Peyer's patch (tissue), 4 donors: ENCODE data around the gene MAP4K1. TPM values are rescaled to one million over a fixed set of nuclear protein-coding genes. Genes with fewer than 3 reads are reported as not detected.
"Not testable (repeated sequence)": the region's sequence is repeated elsewhere in the genome, so short reads cannot be mapped to it uniquely, and the experiment has no call there.

Source experiments
- DNase-seq, 3 donors: peaks; one replicate each; pipeline ENCODE4 v3.0.0-alpha.2; 2017 to 2019
- H3K27ac ChIP-seq, 4 donors: fragments of 200-600 bp; sonication (generic); one replicate each; pipeline ENCODE4 v1.5.1; 2016 to 2019
- H3K27me3 ChIP-seq, 2 donors: fragments of 200-600 bp; sonication (generic); one replicate each; pipeline ENCODE4 v1.5.1; 2019
- H3K36me3 ChIP-seq, 3 donors: fragments of 200-600 bp; sonication (generic); one replicate each; pipeline ENCODE4 v1.5.1; 2016 to 2019
- H3K4me1 ChIP-seq, 4 donors: fragments of 200-600 bp; sonication (generic); one replicate each; pipeline ENCODE4 v1.5.1; 2016 to 2019
- H3K4me3 ChIP-seq, 4 donors: fragments of 200-600 bp; sonication (generic); 1 replicate in 3 of 4; 2 replicates in 1 of 4; pipeline ENCODE4 v1.5.1; 2016 to 2019; ENCODE audit warnings: mild to moderate bottlenecking in 1 of 4
- H3K9me3 ChIP-seq, 4 donors: fragments of 200-600 bp; sonication (generic); one replicate each; pipeline ENCODE4 v1.5.1; 2016 to 2019; ENCODE audit warnings: mild to moderate bottlenecking in 1 of 4
- POLR2A ChIP-seq, 2 donors: fragments of 450-650 bp; IDR thresholded peaks; one replicate each; pipeline ENCODE4 v1.5.1; 2017; ENCODE audit warnings: antibody characterized with exemption in 2 of 2, mild to moderate bottlenecking in 2 of 2, moderate library complexity in 2 of 2
- total RNA-seq, 4 donors: library from RNA; depleted of rRNA; stranded (reverse); fragments of >200 nt; gene quantifications; one replicate each; pipeline ENCODE4 v1.1.0, GENCODE V29; 2016
- TF ChIP-seq, protein P1 (sequence below), 6 experiments: fragments of 450-650 bp in 4 of 6; fragments of 200-600 bp in 2 of 6; sonication (generic) in 1 of 6; IDR thresholded peaks; one replicate each; pipeline ENCODE4 v1.5.1; 2017 to 2019; ENCODE audit warnings: antibody characterized with exemption in 6 of 6, mild to moderate bottlenecking in 3 of 6, moderate library complexity in 1 of 6

MAP4K1 gene
- total RNA-seq, 4 donors from 2014 or later: 7.0 to 116 (median 10.4) TPM

- Histone ChIP-seq H3K36me3 (no peaks in the 10 kb centered on the region), H3K9me3 (no peaks in the 10 kb centered on the region), H3K27ac (peak overlapping the region in 1 of 4 donors; percentile 72), H3K4me1 (peaks cover 0 to 6% (median 0%) of the 10 kb centered on the region in 4 donors), H3K27me3 (no peaks in the 10 kb centered on the region), H3K4me3 (no peak overlapping the region)
- no peak for TF ChIP-seq POLR2A (IDR thresholded peaks at IDR 0.05)
- TF ChIP-seq, protein P1, sequence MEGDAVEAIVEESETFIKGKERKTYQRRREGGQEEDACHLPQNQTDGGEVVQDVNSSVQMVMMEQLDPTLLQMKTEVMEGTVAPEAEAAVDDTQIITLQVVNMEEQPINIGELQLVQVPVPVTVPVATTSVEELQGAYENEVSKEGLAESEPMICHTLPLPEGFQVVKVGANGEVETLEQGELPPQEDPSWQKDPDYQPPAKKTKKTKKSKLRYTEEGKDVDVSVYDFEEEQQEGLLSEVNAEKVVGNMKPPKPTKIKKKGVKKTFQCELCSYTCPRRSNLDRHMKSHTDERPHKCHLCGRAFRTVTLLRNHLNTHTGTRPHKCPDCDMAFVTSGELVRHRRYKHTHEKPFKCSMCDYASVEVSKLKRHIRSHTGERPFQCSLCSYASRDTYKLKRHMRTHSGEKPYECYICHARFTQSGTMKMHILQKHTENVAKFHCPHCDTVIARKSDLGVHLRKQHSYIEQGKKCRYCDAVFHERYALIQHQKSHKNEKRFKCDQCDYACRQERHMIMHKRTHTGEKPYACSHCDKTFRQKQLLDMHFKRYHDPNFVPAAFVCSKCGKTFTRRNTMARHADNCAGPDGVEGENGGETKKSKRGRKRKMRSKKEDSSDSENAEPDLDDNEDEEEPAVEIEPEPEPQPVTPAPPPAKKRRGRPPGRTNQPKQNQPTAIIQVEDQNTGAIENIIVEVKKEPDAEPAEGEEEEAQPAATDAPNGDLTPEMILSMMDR (IDR thresholded peaks at IDR 0.05): no peak
- DNase-seq: no peak
Measured at GRCh38 chr19:38561053-38561606, 56.6 kb downstream of the MAP4K1 start.

GRCh38 chr19:38559428-38560401 is 58.0 kb downstream of the MAP4K1 start:
- no peaks in the 10 kb centered on the region for H3K36me3 ChIP-seq
- DNase-seq: peak in 2 of 3 donors; percentile 62 to 63
- peak overlapping the region in 2 of 4 donors; percentile 28 to 72 for H3K27ac ChIP-seq
- no peaks in the 10 kb centered on the region for H3K9me3 ChIP-seq
- peaks cover 0 to 5% (median 0%) of the 10 kb centered on the region in 4 donors for H3K4me1 ChIP-seq
- no peak for TF ChIP-seq POLR2A (IDR thresholded peaks at IDR 0.05)
- TF ChIP-seq, protein P1 (IDR thresholded peaks at IDR 0.05): no peak
- H3K27me3 ChIP-seq: no peaks in the 10 kb centered on the region
- H3K4me3 ChIP-seq: no peak overlapping the region

DNA sequence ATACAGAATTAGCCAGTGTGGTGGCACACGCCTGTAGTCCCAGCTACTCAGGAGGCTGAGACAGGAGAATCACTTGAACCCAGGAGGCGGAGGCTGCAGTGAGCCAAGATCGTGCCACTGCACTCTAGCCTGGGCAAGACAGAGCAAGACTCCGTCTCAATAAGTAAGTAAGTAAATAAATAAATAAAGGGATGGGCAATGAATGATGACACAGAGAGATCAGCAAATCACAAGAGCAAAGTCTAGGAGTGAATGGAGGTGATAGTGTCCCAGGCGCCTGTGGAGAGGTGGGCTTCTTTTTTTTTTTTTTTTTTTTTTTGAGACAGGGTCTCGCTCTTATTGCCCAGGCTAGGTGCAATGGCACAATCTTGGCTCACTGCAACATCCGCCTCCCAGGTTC is 58.8 kb downstream of the MAP4K1 start:
- H3K9me3 ChIP-seq, H3K27me3 ChIP-seq, DNase-seq, H3K4me1 ChIP-seq, H3K36me3 ChIP-seq, H3K4me3 ChIP-seq: not testable (repeated sequence)
- peak overlapping the region in 2 of 4 donors; percentile 28 to 72 for H3K27ac ChIP-seq

- H3K36me3 ChIP-seq: no peaks in the 10 kb centered on the region
- H3K9me3 ChIP-seq: no peaks in the 10 kb centered on the region
- TF ChIP-seq, protein P1 (IDR thresholded peaks at IDR 0.05): peak in 5 of 6 experiments; percentile 2 to 28 (median 21)
- no peak for TF ChIP-seq POLR2A (IDR thresholded peaks at IDR 0.05)
Measured at GRCh38 chr19:38557205-38557799, 60.5 kb downstream of the MAP4K1 start.

GRCh38 chr19:38556521-38557174 is 61.1 kb downstream of the MAP4K1 start:
- Histone ChIP-seq H3K4me1 (peaks cover 0 to 4% (median 0%) of the 10 kb centered on the region in 4 donors), H3K9me3 (no peaks in the 10 kb centered on the region), H3K36me3 (no peaks in the 10 kb centered on the region), H3K27ac (peak overlapping the region in 2 of 4 donors; percentile 17 to 61), H3K27me3 (no peaks in the 10 kb centered on the region), H3K4me3 (no peak overlapping the region)
- no peak for DNase-seq
- TF ChIP-seq POLR2A (IDR thresholded peaks at IDR 0.05): no peak
- TF ChIP-seq, protein P1 (IDR thresholded peaks at IDR 0.05): peak in 2 of 6 experiments; percentile 5 to 26

More at GRCh38 chr19:38557205-38557799, 60.5 kb downstream of the MAP4K1 start:
- DNase-seq: peak in 2 of 3 donors; percentile 60 to 79
- Histone ChIP-seq H3K4me1 (peaks cover 0 to 4% (median 0%) of the 10 kb centered on the region in 4 donors), H3K4me3 (no peak overlapping the region), H3K27me3 (no peaks in the 10 kb centered on the region), H3K27ac (peak overlapping the region in 2 of 4 donors; percentile 17 to 61)
